ENCODE results near the gene EXOC6B.
A peak's percentile ranks its signal among the peaks of the same experiment; 100 is the strongest.

Gene EXOC6B

GRCh38 chr2:72847534-72848315, 21.9 kb upstream of the EXOC6B start:
- Histone ChIP-seq H3K27ac (ENCODE audit: low read depth, low read length) (no peak overlapping the region), H3K9me3 (ENCODE audit: control insufficient read depth, insufficient read depth, low read length) (no peaks in the 10 kb centered on the region)

GRCh38 chr2:72846171-72847095, 20.6 kb upstream of the EXOC6B start:
- H3K36me3 ChIP-seq (ENCODE audit: control insufficient read depth, insufficient read depth, low read length), result no peaks in the 10 kb centered on the region
- no peaks in the 10 kb centered on the region for H3K9me3 ChIP-seq (ENCODE audit: control insufficient read depth, insufficient read depth, low read length)
- 0 out of 2 replicates have a peak, but pooled peaks cover 4% of the 10 kb centered on the region for H3K4me1 ChIP-seq (ENCODE audit: control insufficient read depth, insufficient read depth, low read length)
- H3K4me3 ChIP-seq (ENCODE audit: low read depth, low read length), result no peak overlapping the region
- H3K27ac ChIP-seq (ENCODE audit: low read depth, low read length), result no peak overlapping the region
- H3K9ac ChIP-seq (ENCODE audit: low read depth, low read length), result no peak overlapping the region
- H3K27me3 ChIP-seq (ENCODE audit: control insufficient read depth, insufficient read depth, low read length), result no peaks in the 10 kb centered on the region

More at GRCh38 chr2:72847534-72848315, 21.9 kb upstream of the EXOC6B start:
- no peak overlapping the region for H3K4me3 ChIP-seq (ENCODE audit: low read depth, low read length)
- H3K36me3 ChIP-seq (ENCODE audit: control insufficient read depth, insufficient read depth, low read length), result no peaks in the 10 kb centered on the region
- no peak overlapping the region for H3K9ac ChIP-seq (ENCODE audit: low read depth, low read length)
- 0 out of 2 replicates have a peak, but pooled peaks cover 4% of the 10 kb centered on the region for H3K4me1 ChIP-seq (ENCODE audit: control insufficient read depth, insufficient read depth, low read length)
- no peaks in the 10 kb centered on the region for H3K27me3 ChIP-seq (ENCODE audit: control insufficient read depth, insufficient read depth, low read length)

- Histone ChIP-seq H3K4me1 (ENCODE audit: control insufficient read depth, insufficient read depth, low read length) (0 out of 2 replicates have a peak, but pooled peaks cover 4% of the 10 kb centered on the region), H3K9me3 (ENCODE audit: control insufficient read depth, insufficient read depth, low read length) (no peaks in the 10 kb centered on the region), H3K27ac (ENCODE audit: low read depth, low read length) (no peak overlapping the region), H3K4me3 (ENCODE audit: low read depth, low read length) (no peak overlapping the region), H3K9ac (ENCODE audit: low read depth, low read length) (no peak overlapping the region), H3K36me3 (ENCODE audit: control insufficient read depth, insufficient read depth, low read length) (no peaks in the 10 kb centered on the region), H3K27me3 (ENCODE audit: control insufficient read depth, insufficient read depth, low read length) (no peaks in the 10 kb centered on the region)
These were observed 17.5 kb upstream of the EXOC6B start for GRCh38 chr2:72843301-72843700.

- no peak overlapping the region for H3K27ac ChIP-seq (ENCODE audit: low read depth, low read length)
- no peaks in the 10 kb centered on the region for H3K27me3 ChIP-seq (ENCODE audit: control insufficient read depth, insufficient read depth, low read length)
- H3K36me3 ChIP-seq (ENCODE audit: control insufficient read depth, insufficient read depth, low read length), result no peaks in the 10 kb centered on the region
- H3K9ac ChIP-seq (ENCODE audit: low read depth, low read length), result no peak overlapping the region
- no peaks in the 10 kb centered on the region for H3K9me3 ChIP-seq (ENCODE audit: control insufficient read depth, insufficient read depth, low read length)
- no peak overlapping the region for H3K4me3 ChIP-seq (ENCODE audit: low read depth, low read length)
- 0 out of 2 replicates have a peak, but pooled peaks cover 4% of the 10 kb centered on the region for H3K4me1 ChIP-seq (ENCODE audit: control insufficient read depth, insufficient read depth, low read length)
These were observed 15.8 kb upstream of the EXOC6B start for GRCh38 chr2:72841462-72842125.

- no peaks in the 10 kb centered on the region for H3K9me3 ChIP-seq (ENCODE audit: control insufficient read depth, insufficient read depth, low read length)
- no peak overlapping the region for H3K9ac ChIP-seq (ENCODE audit: low read depth, low read length)
- no peaks in the 10 kb centered on the region; the same call in 1 of the 2 replicates for H3K27me3 ChIP-seq (ENCODE audit: control insufficient read depth, insufficient read depth, low read length)
- no peak overlapping the region for H3K27ac ChIP-seq (ENCODE audit: low read depth, low read length)
- H3K36me3 ChIP-seq (ENCODE audit: control insufficient read depth, insufficient read depth, low read length), result no peaks in the 10 kb centered on the region
- 0 out of 2 replicates have a peak, but pooled peaks cover 4% of the 10 kb centered on the region for H3K4me1 ChIP-seq (ENCODE audit: control insufficient read depth, insufficient read depth, low read length)
- H3K4me3 ChIP-seq (ENCODE audit: low read depth, low read length), result no peak overlapping the region
These were observed 14.2 kb upstream of the EXOC6B start for GRCh38 chr2:72840066-72840465.

GRCh38 chr2:72837171-72837570, 11.3 kb upstream of the EXOC6B start:
- no peak overlapping the region for H3K27ac ChIP-seq (ENCODE audit: low read depth, low read length)
- no peaks in the 10 kb centered on the region for H3K9me3 ChIP-seq (ENCODE audit: control insufficient read depth, insufficient read depth, low read length)

GRCh38 chr2:72835403-72835802, 9.6 kb upstream of the EXOC6B start:
- Histone ChIP-seq H3K9me3 (ENCODE audit: control insufficient read depth, insufficient read depth, low read length) (no peaks in the 10 kb centered on the region), H3K36me3 (ENCODE audit: control insufficient read depth, insufficient read depth, low read length) (no peaks in the 10 kb centered on the region), H3K4me1 (ENCODE audit: control insufficient read depth, insufficient read depth, low read length) (no peaks in the 10 kb centered on the region), H3K27me3 (ENCODE audit: control insufficient read depth, insufficient read depth, low read length) (no peaks in the 10 kb centered on the region; the same call in 1 of the 2 replicates), H3K4me3 (ENCODE audit: low read depth, low read length) (no peak overlapping the region), H3K27ac (ENCODE audit: low read depth, low read length) (no peak overlapping the region), H3K9ac (ENCODE audit: low read depth, low read length) (no peak overlapping the region)

More at GRCh38 chr2:72837171-72837570, 11.3 kb upstream of the EXOC6B start:
- Histone ChIP-seq H3K27me3 (ENCODE audit: control insufficient read depth, insufficient read depth, low read length) (no peaks in the 10 kb centered on the region; the same call in 1 of the 2 replicates), H3K4me3 (ENCODE audit: low read depth, low read length) (no peak overlapping the region), H3K36me3 (ENCODE audit: control insufficient read depth, insufficient read depth, low read length) (no peaks in the 10 kb centered on the region), H3K9ac (ENCODE audit: low read depth, low read length) (no peak overlapping the region), H3K4me1 (ENCODE audit: control insufficient read depth, insufficient read depth, low read length) (no peaks in the 10 kb centered on the region)

GRCh38 chr2:72834596-72834995, 8.8 kb upstream of the EXOC6B start:
- Histone ChIP-seq H3K9ac (ENCODE audit: low read depth, low read length) (no peak overlapping the region), H3K27ac (ENCODE audit: low read depth, low read length) (no peak overlapping the region), H3K4me1 (ENCODE audit: control insufficient read depth, insufficient read depth, low read length) (no peaks in the 10 kb centered on the region), H3K9me3 (ENCODE audit: control insufficient read depth, insufficient read depth, low read length) (no peaks in the 10 kb centered on the region), H3K36me3 (ENCODE audit: control insufficient read depth, insufficient read depth, low read length) (no peaks in the 10 kb centered on the region), H3K4me3 (ENCODE audit: low read depth, low read length) (no peak overlapping the region), H3K27me3 (ENCODE audit: control insufficient read depth, insufficient read depth, low read length) (no peaks in the 10 kb centered on the region; the same call in 1 of the 2 replicates)

- Histone ChIP-seq H3K27ac (ENCODE audit: low read depth, low read length) (peak overlapping the region; percentile 84), H3K27me3 (ENCODE audit: control insufficient read depth, insufficient read depth, low read length) (no peaks in the 10 kb centered on the region; the same call in 1 of the 2 replicates), H3K9me3 (ENCODE audit: control insufficient read depth, insufficient read depth, low read length) (no peaks in the 10 kb centered on the region), H3K4me1 (ENCODE audit: control insufficient read depth, insufficient read depth, low read length) (no peaks in the 10 kb centered on the region), H3K4me3 (ENCODE audit: low read depth, low read length) (no peak overlapping the region), H3K9ac (ENCODE audit: low read depth, low read length) (no peak overlapping the region), H3K36me3 (ENCODE audit: control insufficient read depth, insufficient read depth, low read length) (no peaks in the 10 kb centered on the region)
These were observed 7.4 kb upstream of the EXOC6B start for GRCh38 chr2:72833084-72833714.

- Histone ChIP-seq H3K36me3 (ENCODE audit: control insufficient read depth, insufficient read depth, low read length) (no peaks in the 10 kb centered on the region), H3K9me3 (ENCODE audit: control insufficient read depth, insufficient read depth, low read length) (no peaks in the 10 kb centered on the region), H3K4me3 (ENCODE audit: low read depth, low read length) (no peak overlapping the region), H3K9ac (ENCODE audit: low read depth, low read length) (no peak overlapping the region), H3K27me3 (ENCODE audit: control insufficient read depth, insufficient read depth, low read length) (no peaks in the 10 kb centered on the region; the same call in 1 of the 2 replicates), H3K4me1 (ENCODE audit: control insufficient read depth, insufficient read depth, low read length) (no peaks in the 10 kb centered on the region; the same call in 1 of the 2 replicates), H3K27ac (ENCODE audit: low read depth, low read length) (no peak overlapping the region)
These were observed 4.4 kb upstream of the EXOC6B start for GRCh38 chr2:72830273-72830672.

All from HUES48 (cell line).